ENCODE data around the gene ZNHIT1. TPM values are rescaled to one million over a fixed set of nuclear protein-coding genes. Genes with fewer than 3 reads are reported as not detected.
"Not testable (repeated sequence)": the region's sequence is repeated elsewhere in the genome, so short reads cannot be mapped to it uniquely, and the experiment has no call there.

ZNHIT1 gene
- total and polyA plus RNA-seq, 4 experiments from 2014 or later = 44.6 to 83.5 (median 53.5) TPM

DNA sequence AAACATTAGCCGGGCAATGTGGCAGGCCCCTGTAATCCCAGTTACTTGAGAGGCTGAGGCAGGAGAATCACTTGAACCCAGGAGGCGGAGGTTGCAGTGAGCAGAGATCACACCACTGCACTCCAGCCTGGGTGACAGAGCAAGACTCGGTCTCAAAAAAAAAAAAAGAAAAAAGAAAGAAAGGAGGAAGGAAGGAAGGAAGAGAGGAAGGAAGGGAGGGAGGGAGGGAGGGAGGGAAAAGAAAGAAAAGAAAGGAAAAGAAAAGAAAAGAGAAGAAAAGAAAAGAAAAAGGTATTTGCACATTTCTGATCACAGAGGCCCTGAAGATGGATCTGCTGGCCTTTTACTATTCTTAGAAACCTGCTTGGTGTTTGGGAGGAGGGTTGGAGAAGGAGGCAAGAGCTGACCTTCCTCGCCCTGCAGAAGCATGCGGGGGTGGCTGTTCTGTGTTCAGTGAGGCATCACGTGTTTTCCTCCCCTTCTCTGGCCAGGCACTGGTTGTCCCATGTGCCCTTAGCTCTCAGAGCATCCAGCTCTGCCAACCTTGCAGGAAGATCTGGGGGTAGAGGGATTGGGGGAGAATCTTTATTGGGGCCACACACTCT lies 46.2 kb downstream of the ZNHIT1 start:
- H3K27ac ChIP-seq (ENCODE audit: low read depth, low read length); H3K9me3 ChIP-seq (ENCODE audit: control insufficient read depth in 1 of 2, low read length in 2 of 2); DNase-seq; H3K36me3 Mint-ChIP-seq; CTCF ChIA-PET (ENCODE audit: partially characterized antibody); H3K27me3 Mint-ChIP-seq; POLR2A ChIA-PET (ENCODE audit: partially characterized antibody); H3K27me3 ChIP-seq (ENCODE audit: insufficient read depth, low read length); H3K4me1 Mint-ChIP-seq; H3K4me3 Mint-ChIP-seq; intact Hi-C loops (cut with micrococcal nuclease); H3K9me3 Mint-ChIP-seq; H3K4me1 ChIP-seq (ENCODE audit: insufficient read depth, low read length); H3K27ac Mint-ChIP-seq; H3K36me3 ChIP-seq (ENCODE audit: insufficient read depth, low read length); H3K4me3 ChIP-seq (ENCODE audit: low read length in 2 of 2): not testable (repeated sequence)

DNA sequence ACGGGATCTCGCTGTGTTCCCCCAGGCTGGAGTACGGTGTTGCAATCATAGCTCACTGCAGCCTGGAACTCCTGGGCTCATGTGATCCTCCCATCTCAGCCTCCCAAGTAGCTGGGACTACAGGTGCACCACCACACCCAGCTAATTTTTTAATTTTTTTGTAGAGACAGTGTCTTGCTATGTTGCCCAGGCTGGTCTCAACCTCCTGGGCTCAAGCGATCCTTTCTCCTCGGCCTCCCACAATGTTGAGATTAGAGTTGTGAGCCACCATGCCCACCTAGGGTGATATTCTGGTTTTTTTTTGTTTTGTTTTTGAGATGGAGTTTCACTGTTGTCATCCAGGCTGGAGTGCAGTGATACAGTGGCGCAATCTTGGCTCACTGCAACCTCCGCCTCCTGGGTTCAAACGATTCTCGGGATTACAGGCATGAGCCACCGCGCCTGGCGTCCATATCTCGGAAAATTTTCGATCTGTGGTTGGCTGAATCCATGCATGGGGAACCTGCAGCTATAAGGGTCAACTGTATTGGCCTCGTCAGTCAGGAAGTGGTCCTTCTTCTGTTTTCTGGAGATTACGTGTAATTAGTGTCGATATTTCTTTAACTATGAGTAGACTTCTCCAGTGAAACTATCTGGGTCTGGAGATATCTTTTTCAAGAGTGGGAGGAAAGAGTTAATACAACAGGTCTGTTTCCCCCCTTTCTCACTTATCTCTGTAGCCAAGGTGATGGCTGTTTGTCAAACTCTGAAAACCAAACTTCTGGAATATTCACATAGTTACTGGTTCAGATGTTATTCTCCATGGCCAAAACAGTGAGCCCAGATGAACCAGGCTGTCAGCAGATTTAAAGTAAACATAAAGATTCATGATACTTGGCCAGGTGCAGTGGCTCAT lies 47.9 kb downstream of the ZNHIT1 start:
- POLR2A ChIA-PET (ENCODE audit: partially characterized antibody) = no interaction called here
- Histone ChIP-seq H3K4me3 (ENCODE audit: low read length in 2 of 2) (no peak overlapping the region), H3K9me3 (ENCODE audit: control insufficient read depth in 1 of 2, low read length in 2 of 2) (no peaks in the 10 kb centered on the region), H3K27ac (ENCODE audit: low read depth, low read length) (no peak overlapping the region), H3K27me3 (ENCODE audit: insufficient read depth, low read length) (no peaks in the 10 kb centered on the region), H3K4me1 (ENCODE audit: insufficient read depth, low read length) (no peaks in the 10 kb centered on the region), H3K36me3 (ENCODE audit: insufficient read depth, low read length) (no peaks in the 10 kb centered on the region)
- H3K27me3 Mint-ChIP-seq = peaks cover 7% of the 10 kb centered on the region in 2 donors
- intact Hi-C loops (cut with micrococcal nuclease) = no loop called here
- H3K4me1 Mint-ChIP-seq = peaks cover 0 to 1% (median 0%) of the 10 kb centered on the region in 4 donors
- CTCF ChIA-PET (ENCODE audit: partially characterized antibody) = interaction anchor here (1.4 kb wide), 1 partner anchor 17 kb away, joined by 3 read pairs; no protein-coding TSS in a partner anchor
- no peaks in the 10 kb centered on the region for H3K9me3 Mint-ChIP-seq
- H3K4me3 Mint-ChIP-seq = no peak overlapping the region
- no peak overlapping the region for H3K27ac Mint-ChIP-seq
- no peaks in the 10 kb centered on the region for H3K36me3 Mint-ChIP-seq
- DNase-seq = no peak

DNA sequence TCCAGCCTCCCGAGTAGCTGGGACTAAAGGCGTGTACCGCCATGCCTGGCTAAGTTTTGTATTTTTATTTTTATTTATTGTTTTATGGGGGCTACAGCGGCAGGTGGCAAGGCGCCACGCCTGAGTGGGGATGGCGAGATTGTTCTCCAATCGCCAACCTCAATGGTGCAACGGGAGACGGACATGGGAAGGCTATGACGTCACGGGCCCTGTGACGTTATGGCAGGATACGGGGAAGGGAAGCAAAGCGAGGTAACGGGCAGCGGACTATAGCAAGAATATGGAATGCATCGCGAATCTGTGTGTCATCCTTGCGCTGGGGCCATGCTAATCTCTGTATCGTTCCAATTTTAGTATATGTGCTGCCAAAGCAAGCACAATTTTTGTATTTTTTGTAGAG lies 51.7 kb downstream of the ZNHIT1 start:
- intact Hi-C loops (cut with micrococcal nuclease) = no loop called here
- no peak overlapping the region for H3K4me3 ChIP-seq (ENCODE audit: low read length in 2 of 2)
- DNase-seq = no peak
- ChIA-PET CTCF (ENCODE audit: partially characterized antibody) (interaction anchor here (0.9 to 1.6 kb wide), 3 partner anchors 13 to 125 kb away, joined by 3 to 7 read pairs (median 4); no protein-coding TSS in a partner anchor), POLR2A (ENCODE audit: partially characterized antibody) (no interaction called here)
- no peak overlapping the region for H3K27ac Mint-ChIP-seq
- no peaks in the 10 kb centered on the region for H3K36me3 ChIP-seq (ENCODE audit: insufficient read depth, low read length)
- no peak overlapping the region for H3K4me3 Mint-ChIP-seq
- H3K9me3 Mint-ChIP-seq = no peaks in the 10 kb centered on the region
- H3K27ac ChIP-seq (ENCODE audit: low read depth, low read length) = no peak overlapping the region
- H3K9me3 ChIP-seq (ENCODE audit: control insufficient read depth in 1 of 2, low read length in 2 of 2) = no peaks in the 10 kb centered on the region
- no peaks in the 10 kb centered on the region for H3K36me3 Mint-ChIP-seq
- H3K4me1 ChIP-seq (ENCODE audit: insufficient read depth, low read length) = no peaks in the 10 kb centered on the region
- no peaks in the 10 kb centered on the region for H3K27me3 ChIP-seq (ENCODE audit: insufficient read depth, low read length)
- peaks cover 12 to 16% of the 10 kb centered on the region in 2 donors for H3K27me3 Mint-ChIP-seq
- no peaks in the 10 kb centered on the region for H3K4me1 Mint-ChIP-seq

DNA sequence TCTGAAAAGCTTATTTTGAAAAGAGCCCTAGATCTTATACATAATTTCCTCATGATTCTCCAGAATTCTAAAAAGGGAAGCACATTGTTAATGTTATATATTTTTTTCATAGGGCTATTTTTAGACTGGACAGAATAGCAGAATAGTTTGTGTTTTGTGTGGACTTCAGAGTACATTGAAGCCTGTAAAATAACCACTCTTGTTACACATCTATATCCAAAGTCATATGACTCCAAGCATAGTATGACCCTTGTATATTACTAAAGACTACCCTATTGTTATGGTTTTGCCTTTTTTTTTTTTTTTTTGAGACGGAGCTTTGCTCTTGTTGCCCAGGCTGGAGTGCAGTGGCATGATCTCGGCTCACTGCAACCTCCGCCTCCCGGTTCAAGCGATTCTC lies 53.1 kb downstream of the ZNHIT1 start:
- no peak overlapping the region for H3K4me3 ChIP-seq (ENCODE audit: low read length in 2 of 2)
- CTCF ChIA-PET (ENCODE audit: partially characterized antibody) = no interaction called here
- no peaks in the 10 kb centered on the region for H3K27me3 ChIP-seq (ENCODE audit: insufficient read depth, low read length)
- Mint-ChIP-seq H3K4me3 (no peak overlapping the region), H3K36me3 (no peaks in the 10 kb centered on the region), H3K27me3 (peaks cover 14 to 22% of the 10 kb centered on the region in 2 donors), H3K4me1 (no peaks in the 10 kb centered on the region), H3K27ac (no peak overlapping the region), H3K9me3 (no peaks in the 10 kb centered on the region)
- intact Hi-C loops (cut with micrococcal nuclease) = no loop called here
- no peak overlapping the region for H3K27ac ChIP-seq (ENCODE audit: low read depth, low read length)
- no peaks in the 10 kb centered on the region for H3K36me3 ChIP-seq (ENCODE audit: insufficient read depth, low read length)
- POLR2A ChIA-PET (ENCODE audit: partially characterized antibody) = no interaction called here
- H3K9me3 ChIP-seq (ENCODE audit: control insufficient read depth in 1 of 2, low read length in 2 of 2) = no peaks in the 10 kb centered on the region
- no peaks in the 10 kb centered on the region for H3K4me1 ChIP-seq (ENCODE audit: insufficient read depth, low read length)
- DNase-seq = no peak

DNA sequence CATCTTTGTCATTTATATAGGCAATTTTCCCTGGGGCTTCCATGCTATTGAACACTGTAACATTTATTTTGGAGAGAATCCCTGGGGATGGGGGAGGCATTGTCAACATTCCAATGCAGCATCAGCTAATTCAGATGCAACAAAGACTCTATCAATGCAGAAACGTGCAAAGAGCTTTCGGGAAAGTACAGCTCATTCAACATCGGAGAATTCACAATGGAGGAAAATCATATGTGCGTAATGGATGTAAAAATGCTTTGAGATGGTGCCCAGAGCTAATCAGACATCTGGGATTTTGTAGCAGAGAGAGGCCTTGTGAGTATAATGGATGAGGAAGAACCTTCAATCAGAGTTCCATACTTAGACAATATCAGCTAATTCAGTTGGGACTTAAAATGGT lies 55.2 kb downstream of the ZNHIT1 start:
- H3K27me3 ChIP-seq (ENCODE audit: insufficient read depth, low read length) = no peaks in the 10 kb centered on the region
- ChIA-PET POLR2A (ENCODE audit: partially characterized antibody) (no interaction called here), CTCF (ENCODE audit: partially characterized antibody) (interaction anchor here (1.6 kb wide), 2 partner anchors 9 to 129 kb away, joined by 4 to 9 read pairs; no protein-coding TSS in a partner anchor)
- H3K9me3 ChIP-seq (ENCODE audit: control insufficient read depth in 1 of 2, low read length in 2 of 2) = no peaks in the 10 kb centered on the region
- no peak overlapping the region for H3K27ac Mint-ChIP-seq
- no peaks in the 10 kb centered on the region for H3K4me1 ChIP-seq (ENCODE audit: insufficient read depth, low read length)
- no peaks in the 10 kb centered on the region for H3K36me3 Mint-ChIP-seq
- H3K27me3 Mint-ChIP-seq = peaks cover 17 to 29% of the 10 kb centered on the region in 2 donors
- DNase-seq = no peak
- no peak overlapping the region for H3K4me3 ChIP-seq (ENCODE audit: low read length in 2 of 2)
- no peak overlapping the region for H3K4me3 Mint-ChIP-seq
- no peaks in the 10 kb centered on the region for H3K9me3 Mint-ChIP-seq
- intact Hi-C loops (cut with micrococcal nuclease) = no loop called here
- H3K36me3 ChIP-seq (ENCODE audit: insufficient read depth, low read length) = no peaks in the 10 kb centered on the region
- H3K4me1 Mint-ChIP-seq = no peaks in the 10 kb centered on the region
- no peak overlapping the region for H3K27ac ChIP-seq (ENCODE audit: low read depth, low read length)

Other genes with a start within 250 kb of the ZNHIT1 start
- gene MUC12, start 248.6 kb upstream of the ZNHIT1 start, total RNA-seq = not detected
- under 1 TPM in 1 of 2 donors, not detected in 1; 0.45 TPM for gene MUC12, start 248.6 kb upstream of the ZNHIT1 start, polyA plus RNA-seq
- gene MUC17, start 198.1 kb upstream of the ZNHIT1 start, total RNA-seq = not detected
- gene MUC17, start 198.1 kb upstream of the ZNHIT1 start, polyA plus RNA-seq = not detected
- gene TRIM56, start 132.7 kb upstream of the ZNHIT1 start, total RNA-seq = 10 to 100 TPM; 79.4 to 81.1 TPM
- gene TRIM56, start 132.7 kb upstream of the ZNHIT1 start, polyA plus RNA-seq = 10 to 100 TPM in 1 of 2 donors, 1 to 10 TPM in 1; 2.8 to 16.3 TPM
- gene SERPINE1, start 91.1 kb upstream of the ZNHIT1 start, total RNA-seq = under 1 TPM; 0.11 to 0.20 TPM
- gene SERPINE1, start 91.1 kb upstream of the ZNHIT1 start, polyA plus RNA-seq = not detected
- gene AP1S1, start 63.7 kb upstream of the ZNHIT1 start, total RNA-seq = 10 to 100 TPM in 1 of 2 experiments, 1 to 10 TPM in 1; 8.8 to 10.8 TPM
- 1 to 10 TPM; 4.2 to 8.2 TPM for gene AP1S1, start 63.7 kb upstream of the ZNHIT1 start, polyA plus RNA-seq
- gene VGF, start 52.6 kb upstream of the ZNHIT1 start, total RNA-seq = not detected
- not detected for gene VGF, start 52.6 kb upstream of the ZNHIT1 start, polyA plus RNA-seq
- gene NAT16, start 37.9 kb upstream of the ZNHIT1 start, total RNA-seq = not detected
- gene NAT16, start 37.9 kb upstream of the ZNHIT1 start, polyA plus RNA-seq = not detected
- gene MOGAT3, start 17.1 kb upstream of the ZNHIT1 start, total RNA-seq = not detected
- gene MOGAT3, start 17.1 kb upstream of the ZNHIT1 start, polyA plus RNA-seq = not detected
- gene PLOD3, start 584 bp upstream of the ZNHIT1 start, total RNA-seq = 10 to 100 TPM; 64.0 to 72.4 TPM
- 10 to 100 TPM; 24.6 to 30.4 TPM for gene PLOD3, start 584 bp upstream of the ZNHIT1 start, polyA plus RNA-seq
- gene CLDN15, start 19.6 kb downstream of the ZNHIT1 start, total RNA-seq = 10 to 100 TPM; 47.1 to 50.4 TPM
- gene CLDN15, start 19.6 kb downstream of the ZNHIT1 start, polyA plus RNA-seq = under 1 TPM; 0.36 to 0.99 TPM
- 100 to 1,000 TPM; 100 to 104 TPM for gene FIS1, start 26.9 kb downstream of the ZNHIT1 start, total RNA-seq
- gene FIS1, start 26.9 kb downstream of the ZNHIT1 start, polyA plus RNA-seq = 100 to 1,000 TPM; 186 to 198 TPM
- gene IFT22, start 103.6 kb downstream of the ZNHIT1 start, total RNA-seq = 1 to 10 TPM; 2.6 TPM
- gene IFT22, start 103.6 kb downstream of the ZNHIT1 start, polyA plus RNA-seq = 1 to 10 TPM; 6.3 to 6.7 TPM
- not detected for gene COL26A1, start 144.7 kb downstream of the ZNHIT1 start, total RNA-seq
- not detected for gene COL26A1, start 144.7 kb downstream of the ZNHIT1 start, polyA plus RNA-seq

Data from CD4-positive, alpha-beta memory T cell (primary cell).